Pancreas (tissue), 10 donors: ENCODE results near the gene IL36B. TPM values are rescaled to one million over a fixed set of nuclear protein-coding genes. Genes with fewer than 3 reads are reported as not detected.

Source experiments
- ATAC-seq, 4 donors: fragments of 200-7000 bp; cut with Tn5 transposase; one replicate each; pipeline versions ENCODE4 v1.8.0 to v1.9.1; 2020; ENCODE audit warnings: mild to moderate bottlenecking in 4 of 4, moderate library complexity in 4 of 4
- DNase-seq, 6 donors: peaks; one replicate each; pipeline ENCODE4 v3.0.0-alpha.2; 2020
- FAIRE-seq: peaks from 2 replicates; lab custom pipeline; 2012; peaks lifted over from hg19 to GRCh38; lab: Jason Lieb, UNC
- H3K27ac ChIP-seq, 4 donors: fragments of 200-600 bp; sonication (generic); 1 replicate in 3 of 4; 2 replicates in 1 of 4; pipeline versions ENCODE4 v1.5.0 to v1.8.0; 2020
- H3K27me3 ChIP-seq, 4 donors: fragments of 200-600 bp; one replicate each; pipeline ENCODE4 v1.8.0; 2021
- H3K36me3 ChIP-seq, 3 donors: fragments of 200-600 bp; sonication (generic) in 1 of 3; one replicate each; pipeline versions ENCODE4 v1.5.0 to v1.8.0; 2020 to 2021
- H3K4me1 ChIP-seq, 3 donors: fragments of 200-600 bp; one replicate each; pipeline ENCODE4 v1.8.0; 2021
- H3K4me3 ChIP-seq, 4 donors: fragments of 200-600 bp; sonication (generic) in 2 of 4; one replicate each; pipeline versions ENCODE4 v1.5.0 to v1.8.0; 2020 to 2021
- H3K9me3 ChIP-seq, 4 donors: fragments of 200-600 bp; one replicate each; pipeline ENCODE4 v1.8.0; 2021
- CTCF ChIP-seq, 4 donors: fragments of 200-600 bp; sonication (generic) in 3 of 4; IDR thresholded peaks; one replicate each; pipeline versions ENCODE4 v1.5.0 to v1.8.0; 2021; ENCODE audit warnings: antibody characterized with exemption in 4 of 4
- WGBS, 2 donors: extraction: QIAGEN DNeasy Blood & Tissue Kit; methylation state at CpG; one replicate each; pipeline ENCODE4 v1.1.7; 2013; 5-methylcytosine and 5-hydroxymethylcytosine counted together
- intact Hi-C, 3 donors: fragments of 100-400 bp; cut with DNase I; formaldehyde crosslinking; loops; one replicate each; pipeline versions ENCODE4 v1.11.1 to v1.14.2; 2022
- polyA plus RNA-seq, 2 donors: library from polyadenylated mRNA; stranded (reverse); fragments of 200-250 nt; gene quantifications; one replicate each; pipeline ENCODE4 v1.2.3, GENCODE V29; 2013
- total RNA-seq, 6 donors: library from RNA; stranded (reverse); fragmentation: NEBNext Ultra II Directional in 4 of 6; extraction: Animal tissue kit (Norgen Biotek cat#: 25700) in 4 of 6; gene quantifications; one replicate each; pipeline versions ENCODE4 v1.2.1 to v1.2.4, GENCODE V29; 2021 to 2023
- donor health status: healthy with polysubstance abuse.
- donor health status: DM: no; HTN: no; CAD: no; lungs with moderate emphysema.
- donor health status: DM: no; HTN: no; CAD: no.
- donor health status: control.
- donor health status: control.
- donor health status: Bipolar disorder and iron deficiency.
- donor health status: DM: yes; HTN: yes; CAD: no.
- donor health status: DM: no; HTN: no; CAD: no.
- donor health status: DM: no; HTN: no; CAD: no.
- donor health status: DM: yes; HTN: yes; CAD: no.

The IL36B gene
- total and polyA plus RNA-seq, 8 donors: not detected

- FAIRE-seq: no peak
- intact Hi-C loops: no loop called here
These were observed 26.9 kb downstream of the IL36B start for GRCh38 chr2:113025737-113026136.

GRCh38 chr2:113024764-113025163, 27.9 kb downstream of the IL36B start:
- intact Hi-C loops: no loop called here
- H3K36me3 ChIP-seq: no peaks in the 10 kb centered on the region
- FAIRE-seq: no peak
- TF ChIP-seq CTCF (IDR thresholded peaks at IDR 0.05): no peak
- no peak overlapping the region for H3K4me3 ChIP-seq
- H3K27me3 ChIP-seq: peaks cover 0 to 3% (median 0%) of the 10 kb centered on the region in 4 donors
- no peak for DNase-seq
- 79 to 81% methylated on average over 2 of the region's 2 CpGs for WGBS, 2 donors
- H3K27ac ChIP-seq: no peak overlapping the region
- no peaks in the 10 kb centered on the region for H3K9me3 ChIP-seq
- ATAC-seq: no peak
- no peaks in the 10 kb centered on the region for H3K4me1 ChIP-seq

More at GRCh38 chr2:113025737-113026136, 26.9 kb downstream of the IL36B start:
- H3K4me3 ChIP-seq: no peak overlapping the region
- H3K36me3 ChIP-seq: no peaks in the 10 kb centered on the region
- no peaks in the 10 kb centered on the region for H3K9me3 ChIP-seq
- H3K4me1 ChIP-seq: no peaks in the 10 kb centered on the region
- no peak overlapping the region for H3K27ac ChIP-seq
- peaks cover 0 to 3% (median 0%) of the 10 kb centered on the region in 4 donors for H3K27me3 ChIP-seq
- no peak for ATAC-seq
- 52 to 53% methylated on average over 2 of the region's 2 CpGs for whole genome bisulfite sequencing, 2 donors
- DNase-seq: no peak
- TF ChIP-seq CTCF (IDR thresholded peaks at IDR 0.05): no peak

GRCh38 chr2:113021312-113021711, 31.4 kb downstream of the IL36B start:
- Histone ChIP-seq H3K36me3 (no peaks in the 10 kb centered on the region), H3K9me3 (no peaks in the 10 kb centered on the region), H3K4me3 (no peak overlapping the region), H3K27me3 (peaks cover 0 to 3% (median 0%) of the 10 kb centered on the region in 4 donors), H3K27ac (no peak overlapping the region), H3K4me1 (no peaks in the 10 kb centered on the region)
- WGBS, 2 donors: 48 to 49% methylated on average over 4 of the region's 4 CpGs
- intact Hi-C loops: no loop called here
- TF ChIP-seq CTCF (IDR thresholded peaks at IDR 0.05): no peak
- DNase-seq: no peak
- no peak for FAIRE-seq
- ATAC-seq: no peak

- H3K36me3 ChIP-seq: no peaks in the 10 kb centered on the region
- FAIRE-seq: no peak
- no peak overlapping the region for H3K4me3 ChIP-seq
- TF ChIP-seq CTCF (IDR thresholded peaks at IDR 0.05): no peak
- no peaks in the 10 kb centered on the region for H3K9me3 ChIP-seq
- H3K4me1 ChIP-seq: no peaks in the 10 kb centered on the region
- ATAC-seq: no peak
- H3K27ac ChIP-seq: no peak overlapping the region
- WGBS, 2 donors: 47 to 67% methylated on average over 3 of the region's 3 CpGs
- no peak for DNase-seq
- no peaks in the 10 kb centered on the region for H3K27me3 ChIP-seq
- intact Hi-C loops: no loop called here
These were observed 34.2 kb downstream of the IL36B start for GRCh38 chr2:113018509-113018908.

- Histone ChIP-seq H3K4me3 (no peak overlapping the region), H3K9me3 (no peaks in the 10 kb centered on the region), H3K4me1 (no peaks in the 10 kb centered on the region), H3K27ac (no peak overlapping the region), H3K27me3 (no peaks in the 10 kb centered on the region), H3K36me3 (no peaks in the 10 kb centered on the region)
- WGBS, 2 donors: 89 to 92% methylated on average over 2 of the region's 2 CpGs
- DNase-seq (no peak), FAIRE-seq (no peak), ATAC-seq (no peak)
- TF ChIP-seq CTCF (IDR thresholded peaks at IDR 0.05): no peak
- intact Hi-C loops: no loop called here
These were observed 37.0 kb downstream of the IL36B start for GRCh38 chr2:113015655-113016054.
